IMR-90 (cell line): Measurements from ENCODE around the gene CYP4B1. TPM values are rescaled to one million over a fixed set of nuclear protein-coding genes. Genes with fewer than 3 reads are reported as not detected.

ENCODE experiments used
- ATAC-seq: fragments of 200-7000 bp; cut with Tn5 transposase; 2 replicates; pipeline ENCODE4 v1.9.1; 2020; ENCODE audit warnings: low read depth, mild to moderate bottlenecking, moderate library complexity
- BruUV-seq: library from RNA; stranded (reverse); fragments of 400-500 nt; replicated peaks from 2 replicates; lab custom pipeline; 2021; lab: Mats Ljungman, UMichigan
- CTCF ChIA-PET: fragments of 300-600 bp; formaldehyde crosslinking; extraction: SDS; loops from one replicate; lab custom pipeline; 2021; ENCODE audit warnings: antibody characterized with exemption; lab: Yijun Ruan, JAX
- POLR2A ChIA-PET: fragments of 300-600 bp; sonication (Branson Sonifier 250); formaldehyde crosslinking; loops from one replicate; lab custom pipeline; 2022; ENCODE audit warnings: antibody characterized with exemption; ENCODE audit not compliant: unreplicated experiment; lab: Charles Lee
- DNase-seq: peaks from one replicate; pipeline ENCODE4 v3.0.0; 2013
- H2AFZ ChIP-seq: replicated peaks from 2 replicates; pipeline ENCODE3; 2013; ENCODE audit warnings: low read length, mild to moderate bottlenecking; ENCODE audit not compliant: poor library complexity
- H2AK5ac ChIP-seq: 2 replicates; pipeline ENCODE4 v1.6.1; 2013; ENCODE audit warnings: low read depth, low read length, inconsistent platforms
- H2AK9ac ChIP-seq: replicated peaks from 2 replicates; pipeline ENCODE3; 2013; ENCODE audit warnings: mild to moderate bottlenecking, low read depth, low read length, moderate library complexity; ENCODE audit not compliant: poor library complexity
- H2BK120ac ChIP-seq: 2 replicates; pipeline ENCODE4 v1.6.1; 2013; ENCODE audit warnings: low read depth, low read length, inconsistent platforms
- H2BK15ac ChIP-seq: 3 replicates; pipeline ENCODE4 v1.6.1; 2013; ENCODE audit warnings: low read depth, low read length, inconsistent platforms
- H2BK20ac ChIP-seq: 2 replicates; pipeline ENCODE4 v1.6.1; 2013; ENCODE audit warnings: low read depth, mild to moderate bottlenecking, inconsistent platforms, low read length, moderate library complexity
- H2BK5ac ChIP-seq: 2 replicates; pipeline ENCODE4 v1.6.1; 2013; ENCODE audit warnings: mild to moderate bottlenecking, low read depth, low read length, inconsistent platforms; ENCODE audit not compliant: poor library complexity, severe bottlenecking
- H3K14ac ChIP-seq: replicated peaks from 2 replicates; pipeline ENCODE4 v1.6.1; 2013; ENCODE audit warnings: low read depth, low read length, inconsistent platforms
- H3K18ac ChIP-seq: 2 replicates; pipeline ENCODE4 v1.6.1; 2013; ENCODE audit warnings: low read depth, low read length, control low read depth
- H3K23ac ChIP-seq: 2 replicates; pipeline ENCODE4 v1.6.1; 2013; ENCODE audit warnings: low read depth, low read length, inconsistent platforms
- H3K27ac ChIP-seq: 2 replicates; pipeline ENCODE4 v1.5.1; 2013; ENCODE audit warnings: mild to moderate bottlenecking, control low read depth, low read length; ENCODE audit not compliant: insufficient read depth
- H3K27me3 ChIP-seq: 2 replicates; pipeline ENCODE4 v1.6.1; 2013; ENCODE audit warnings: low read length; ENCODE audit not compliant: control insufficient read depth, insufficient read depth
- H3K36me3 ChIP-seq: 2 replicates; pipeline ENCODE4 v1.6.1; 2013; ENCODE audit warnings: low read length, mixed read lengths; ENCODE audit not compliant: control insufficient read depth, insufficient read depth
- H3K4ac ChIP-seq: 2 replicates; pipeline ENCODE4 v1.6.1; 2013; ENCODE audit warnings: low read depth, low read length, inconsistent platforms
- H3K4me1 ChIP-seq: 2 replicates; pipeline ENCODE4 v1.6.1; 2013; ENCODE audit warnings: low read length, mixed read lengths; ENCODE audit not compliant: control insufficient read depth, insufficient read depth
- H3K4me2 ChIP-seq: 2 replicates; pipeline ENCODE4 v1.6.1; 2013; ENCODE audit warnings: low read depth, mild to moderate bottlenecking, control low read depth, low read length, moderate library complexity
- H3K4me3 ChIP-seq: 2 replicates; pipeline ENCODE4 v1.5.1; 2013; ENCODE audit warnings: low read depth, mild to moderate bottlenecking, control low read depth, low read length, moderate library complexity; ENCODE audit not compliant: insufficient read depth
- H3K56ac ChIP-seq: 2 replicates; pipeline ENCODE4 v1.6.1; 2013; ENCODE audit warnings: low read length, inconsistent platforms; ENCODE audit not compliant: insufficient read depth; ENCODE audit errors: extremely low read depth
- H3K79me1 ChIP-seq, 2 experiments: 2 replicates each; pipeline ENCODE4 v1.6.1; 2013; ENCODE audit warnings: low read length in 2 of 2, inconsistent platforms in 1 of 2, low read depth in 1 of 2
- H3K9ac ChIP-seq: 2 replicates; pipeline ENCODE4 v1.6.1; 2013; ENCODE audit warnings: low read depth, low read length, control low read depth
- H3K9me1 ChIP-seq: 2 replicates; pipeline ENCODE4 v1.6.1; 2013; ENCODE audit warnings: low read length, inconsistent platforms; ENCODE audit not compliant: insufficient read depth
- H3K9me3 ChIP-seq: 2 replicates; pipeline ENCODE4 v1.6.1; 2013; ENCODE audit warnings: low read length; ENCODE audit not compliant: control insufficient read depth, insufficient read depth
- H4K20me1 ChIP-seq: 2 replicates; pipeline ENCODE4 v1.6.1; 2013; ENCODE audit warnings: low read length, inconsistent platforms; ENCODE audit not compliant: insufficient read depth
- H4K5ac ChIP-seq: 2 replicates; pipeline ENCODE4 v1.6.1; 2013; ENCODE audit warnings: mild to moderate bottlenecking, low read depth, low read length, control low read depth
- H4K8ac ChIP-seq, 2 experiments: 2 replicates each; pipeline ENCODE4 v1.6.1; 2013; ENCODE audit warnings: low read depth in 2 of 2, low read length in 2 of 2, control low read depth in 1 of 2, inconsistent platforms in 1 of 2
- H4K91ac ChIP-seq: 2 replicates; pipeline ENCODE4 v1.6.1; 2013; ENCODE audit warnings: low read depth, low read length, inconsistent platforms; ENCODE audit not compliant: insufficient read depth
- CEBPB ChIP-seq: IDR thresholded peaks from 2 replicates; pipeline ENCODE4 v1.6.1; 2012; ENCODE audit warnings: low read depth, low read length, improper control_type of control experiment
- MXI1 ChIP-seq: IDR thresholded peaks from 2 replicates; pipeline ENCODE4 v1.6.1; 2012; ENCODE audit warnings: low read depth, mild to moderate bottlenecking, low read length, moderate library complexity, borderline replicate concordance
- RFX5 ChIP-seq: IDR thresholded peaks from 2 replicates; pipeline ENCODE4 v1.8.0; 2012; ENCODE audit warnings: low read depth, mild to moderate bottlenecking, low read length, moderate library complexity
- WGBS, 2 experiments: methylation state at CpG; one replicate each; pipeline versions ENCODE4 v1.1.5 to v1.1.7; 2013; ENCODE audit warnings: missing lambda C conversion rate in 2 of 2; ENCODE audit not compliant: insufficient read length in 1 of 2; ENCODE audit errors: extremely low coverage in 2 of 2; 5-methylcytosine and 5-hydroxymethylcytosine counted together
- dilution Hi-C: fragments of 300-500 bp; cut with HindIII; formaldehyde crosslinking; loops from one replicate; pipeline ENCODE4 v1.14.3; 2018; ENCODE audit warnings: low sequenced_read_pairs; ENCODE audit not compliant: unreplicated experiment
- in situ Hi-C: fragments of 300-500 bp; cut with MboI; formaldehyde crosslinking; loops from 3 replicates; pipeline ENCODE4 v1.14.3; 2019; ENCODE audit warnings: low sequenced_read_pairs, inconsistent platforms, mixed read lengths
- intact Hi-C: fragments of 100-400 bp; cut with micrococcal nuclease; formaldehyde crosslinking; loops from 2 replicates; pipeline ENCODE4 v1.10.0; 2022
- polyA plus RNA-seq, 3 experiments: library from polyadenylated mRNA; depleted of rRNA; stranded (reverse); fragments of >200 nt; gene quantifications; 2 replicates each; pipeline ENCODE4 v1.2.3, GENCODE V29; 2012; ENCODE audit warnings: low replicate concordance in 1 of 3
- total RNA-seq: library from RNA; depleted of rRNA; stranded (reverse); fragments of >200 nt; gene quantifications from 2 replicates; pipeline ENCODE4 v1.2.3, GENCODE V29; 2012
- TF ChIP-seq, protein P1 (sequence below): fragments of 150-350 bp; IDR thresholded peaks from 2 replicates; pipeline ENCODE4 v1.6.1; 2017; ENCODE audit warnings: mild to moderate bottlenecking, antibody characterized with exemption, low read length, low read depth

Gene CYP4B1
- total and polyA plus RNA-seq, 2 of the 4 experiments (the other 2 are of a cell fraction) = not detected

DNA sequence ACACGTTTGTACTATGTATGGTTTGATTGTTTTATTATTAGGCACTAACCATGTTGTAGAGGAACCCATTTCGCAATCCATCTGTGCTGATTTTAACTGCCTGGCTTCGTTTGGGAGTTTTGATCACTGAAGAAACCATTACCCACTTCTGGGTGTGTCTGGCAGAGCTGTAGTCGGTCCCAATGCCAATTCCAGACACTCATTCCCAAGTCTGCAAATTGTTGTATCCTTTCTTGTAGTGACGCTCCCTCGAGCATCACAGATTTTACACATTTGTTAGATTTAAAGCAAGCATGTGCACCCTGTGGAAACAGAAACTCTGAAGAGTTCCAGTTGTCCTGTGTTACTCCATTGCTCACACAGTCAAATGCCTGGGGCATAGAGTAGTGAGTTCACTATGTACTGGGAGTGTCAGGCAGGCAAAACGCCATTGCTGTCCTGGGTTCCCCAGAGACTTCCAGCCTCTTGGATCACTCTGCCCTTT lies 48.9 kb upstream of the CYP4B1 start:
- Histone ChIP-seq H4K5ac (no peak overlapping the region), H3K9me3 (no peaks in the 10 kb centered on the region), H3K27me3 (no peaks in the 10 kb centered on the region), H3K36me3 (no peaks in the 10 kb centered on the region), H2BK120ac (no peak overlapping the region), H2AK9ac (no peak overlapping the region), H2AK5ac (no peak overlapping the region), H4K91ac (no peak overlapping the region), H3K9me1 (no peaks in the 10 kb centered on the region), H2BK15ac (no peak overlapping the region), H3K79me1 (no peaks in the 10 kb centered on the region), H3K4me3 (no peak overlapping the region), H3K9ac (no peak overlapping the region), H4K8ac (no peak overlapping the region), H3K14ac (no peak overlapping the region), H2BK5ac (no peak overlapping the region), H3K4me1 (no peaks in the 10 kb centered on the region), H4K20me1 (no peaks in the 10 kb centered on the region), H3K56ac (no peak overlapping the region), H2AFZ (no peak overlapping the region), H2BK20ac (no peak overlapping the region), H3K4me2 (no peak overlapping the region), H3K23ac (no peak overlapping the region), H3K4ac (no peak overlapping the region), H3K27ac (no peak overlapping the region), H3K18ac (no peak overlapping the region)
- no peak for TF ChIP-seq RFX5
- peak; percentile 60; the same call in 1 of the 2 replicates for TF ChIP-seq CEBPB
- no peak for TF ChIP-seq MXI1
- TF ChIP-seq, protein P1, sequence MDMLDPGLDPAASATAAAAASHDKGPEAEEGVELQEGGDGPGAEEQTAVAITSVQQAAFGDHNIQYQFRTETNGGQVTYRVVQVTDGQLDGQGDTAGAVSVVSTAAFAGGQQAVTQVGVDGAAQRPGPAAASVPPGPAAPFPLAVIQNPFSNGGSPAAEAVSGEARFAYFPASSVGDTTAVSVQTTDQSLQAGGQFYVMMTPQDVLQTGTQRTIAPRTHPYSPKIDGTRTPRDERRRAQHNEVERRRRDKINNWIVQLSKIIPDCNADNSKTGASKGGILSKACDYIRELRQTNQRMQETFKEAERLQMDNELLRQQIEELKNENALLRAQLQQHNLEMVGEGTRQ = no peak
- ChIA-PET POLR2A (no interaction called here), CTCF (no interaction called here)
- no peak for DNase-seq
- WGBS, 2 experiments = 20% methylated on average over 1 of the region's 7 CpGs; no CpG with 5 or more reads in 1 of the 2 experiments
- BruUV-seq = no TSS peak
- in situ Hi-C loops = no loop called here
- intact Hi-C loops = no loop called here
- dilution Hi-C loops = no loop called here
- no peak for ATAC-seq
